Thymus (tissue), 11 donors: ENCODE data around the gene DCP2. TPM values are rescaled to one million over a fixed set of nuclear protein-coding genes. Genes with fewer than 3 reads are reported as not detected.

Experiments used
- DNase-seq, 9 donors: peaks; one replicate each; pipeline ENCODE4 v3.0.0-alpha.2; 2013; ENCODE audit warnings: low spot score in 9 of 9, low read depth in 6 of 9, missing footprints in 1 of 9
- H3K27ac ChIP-seq, 2 donors: one replicate each; pipeline ENCODE4 v1.5.1; 2013; ENCODE audit warnings: control low read depth in 1 of 2, low read depth in 1 of 2, low read length in 1 of 2, mild to moderate bottlenecking in 1 of 2, moderate library complexity in 1 of 2
- H3K27me3 ChIP-seq, 2 donors: one replicate each; pipeline ENCODE4 v1.5.1; 2013; ENCODE audit warnings: low read length in 1 of 2; ENCODE audit not compliant: control insufficient read depth in 2 of 2, insufficient read depth in 1 of 2
- H3K36me3 ChIP-seq, 2 donors: one replicate each; pipeline ENCODE4 v1.5.1; 2013; ENCODE audit warnings: low read length in 1 of 2, mild to moderate bottlenecking in 1 of 2, moderate library complexity in 1 of 2; ENCODE audit not compliant: control insufficient read depth in 2 of 2, insufficient read depth in 2 of 2
- H3K4me1 ChIP-seq, 2 donors: one replicate each; pipeline ENCODE4 v1.5.1; 2013; ENCODE audit warnings: low read length in 2 of 2; ENCODE audit not compliant: control insufficient read depth in 2 of 2, insufficient read depth in 2 of 2
- H3K4me3 ChIP-seq, 2 donors: one replicate each; pipeline ENCODE4 v1.5.1; 2013; ENCODE audit warnings: low read length in 2 of 2, control low read depth in 1 of 2, mild to moderate bottlenecking in 1 of 2
- H3K9me3 ChIP-seq, 2 donors: one replicate each; pipeline ENCODE4 v1.5.1; 2013; ENCODE audit warnings: low read length in 1 of 2, mild to moderate bottlenecking in 1 of 2; ENCODE audit not compliant: control insufficient read depth in 2 of 2, insufficient read depth in 1 of 2
- WGBS: extraction: QIAGEN DNeasy Blood & Tissue Kit; methylation state at CpG from one replicate; pipeline ENCODE4 v1.1.7; 2013; 5-methylcytosine and 5-hydroxymethylcytosine counted together
- polyA plus RNA-seq: library from polyadenylated mRNA; stranded (reverse); fragments of 200-250 nt; gene quantifications from one replicate; pipeline ENCODE4 v1.2.3, GENCODE V29; 2013
- total RNA-seq: library from RNA; stranded (reverse); fragments of 120-200 nt; gene quantifications from one replicate; pipeline ENCODE4 v1.2.4, GENCODE V29; 2013
- donor health status: healthy.

DCP2 gene
- total and polyA plus RNA-seq, 2 donors: 36.3 to 79.3 TPM

- Histone ChIP-seq H3K27me3 (no peaks in the 10 kb centered on the region), H3K9me3 (no peaks in the 10 kb centered on the region), H3K4me1 (peaks cover 7 to 10% of the 10 kb centered on the region in 2 donors), H3K27ac (no peak overlapping the region), H3K4me3 (no peak overlapping the region), H3K36me3 (no peaks in the 10 kb centered on the region)
- DNase-seq: no peak
- WGBS: 91% methylated on average over 16 of the region's 16 CpGs
These were observed 66.9 kb downstream of the DCP2 start for GRCh38 chr5:113043491-113043931.

- H3K27me3 ChIP-seq: no peaks in the 10 kb centered on the region
- H3K36me3 ChIP-seq: no peaks in the 10 kb centered on the region
- H3K4me3 ChIP-seq: no peak overlapping the region
- no peak for DNase-seq
- peaks cover 3 to 10% of the 10 kb centered on the region in 2 donors for H3K4me1 ChIP-seq
- no peak overlapping the region for H3K27ac ChIP-seq
- no peaks in the 10 kb centered on the region for H3K9me3 ChIP-seq
- WGBS: 97% methylated on average over 11 of the region's 11 CpGs
These were observed 68.3 kb downstream of the DCP2 start for GRCh38 chr5:113044776-113045465.

- no peaks in the 10 kb centered on the region for H3K9me3 ChIP-seq
- no peak overlapping the region for H3K27ac ChIP-seq
- H3K27me3 ChIP-seq: no peaks in the 10 kb centered on the region
- no peak for DNase-seq
- 93% methylated on average over 2 of the region's 2 CpGs for WGBS
- peaks cover 0 to 13% of the 10 kb centered on the region in 2 donors for H3K4me1 ChIP-seq
- H3K36me3 ChIP-seq: no peaks in the 10 kb centered on the region
- no peak overlapping the region for H3K4me3 ChIP-seq
These were observed 70.6 kb downstream of the DCP2 start for GRCh38 chr5:113047234-113047633.

GRCh38 chr5:113047733-113048652 is 71.4 kb downstream of the DCP2 start:
- Histone ChIP-seq H3K9me3 (no peaks in the 10 kb centered on the region), H3K36me3 (no peaks in the 10 kb centered on the region), H3K27ac (no peak overlapping the region), H3K27me3 (no peaks in the 10 kb centered on the region), H3K4me3 (no peak overlapping the region), H3K4me1 (peaks cover 0 to 13% of the 10 kb centered on the region in 2 donors)
- DNase-seq: no peak
- WGBS: 60% methylated on average over 11 of the region's 11 CpGs

GRCh38 chr5:113048931-113049330 is 72.3 kb downstream of the DCP2 start:
- 97% methylated on average over 10 of the region's 10 CpGs for WGBS
- no peak for DNase-seq

GRCh38 chr5:113050721-113051382 is 74.3 kb downstream of the DCP2 start:
- H3K36me3 ChIP-seq: no peaks in the 10 kb centered on the region
- no peak for DNase-seq
- peaks cover 0 to 13% of the 10 kb centered on the region in 2 donors for H3K4me1 ChIP-seq
- 65% methylated on average over 9 of the region's 9 CpGs for WGBS
- no peaks in the 10 kb centered on the region for H3K9me3 ChIP-seq
- H3K27ac ChIP-seq: no peak overlapping the region
- H3K4me3 ChIP-seq: no peak overlapping the region
- H3K27me3 ChIP-seq: no peaks in the 10 kb centered on the region

More at GRCh38 chr5:113048931-113049330, 72.3 kb downstream of the DCP2 start:
- Histone ChIP-seq H3K9me3 (no peaks in the 10 kb centered on the region), H3K27ac (no peak overlapping the region), H3K4me3 (no peak overlapping the region), H3K4me1 (peaks cover 0 to 13% of the 10 kb centered on the region in 2 donors), H3K27me3 (no peaks in the 10 kb centered on the region), H3K36me3 (no peaks in the 10 kb centered on the region)

- H3K36me3 ChIP-seq: no peaks in the 10 kb centered on the region
- H3K9me3 ChIP-seq: no peaks in the 10 kb centered on the region
- H3K4me3 ChIP-seq: no peak overlapping the region
- DNase-seq: no peak
- H3K27me3 ChIP-seq: no peaks in the 10 kb centered on the region
- H3K4me1 ChIP-seq: peaks cover 0 to 9% of the 10 kb centered on the region in 2 donors
- WGBS: 90% methylated on average over 10 of the region's 10 CpGs
- H3K27ac ChIP-seq: no peak overlapping the region
These were observed 75.6 kb downstream of the DCP2 start for GRCh38 chr5:113052041-113052795.

GRCh38 chr5:113053511-113053995 is 77.0 kb downstream of the DCP2 start:
- H3K9me3 ChIP-seq: no peaks in the 10 kb centered on the region
- no peak overlapping the region for H3K27ac ChIP-seq
- no peak for DNase-seq
- 96% methylated on average over 9 of the region's 9 CpGs for WGBS
- H3K36me3 ChIP-seq: no peaks in the 10 kb centered on the region
- no peaks in the 10 kb centered on the region for H3K27me3 ChIP-seq
- no peak overlapping the region for H3K4me3 ChIP-seq
- peaks cover 0 to 9% of the 10 kb centered on the region in 2 donors for H3K4me1 ChIP-seq
